Upper lobe of left lung (tissue), 4 donors: Measurements from ENCODE around the gene DKK2.

Source experiments
- CTCF ChIP-seq, 6 experiments: fragments of 450-650 bp in 4 of 6; fragments of 200-600 bp in 2 of 6; sonication (generic) in 2 of 6; IDR thresholded peaks; one replicate each; pipeline ENCODE4 v1.5.1; 2016 to 2019; ENCODE audit warnings: antibody characterized with exemption in 6 of 6
- EP300 ChIP-seq, 4 donors: sonication (generic); formaldehyde crosslinking; IDR thresholded peaks; one replicate each; pipeline ENCODE4 v1.5.1; 2017; ENCODE audit warnings: antibody characterized with exemption in 4 of 4, control low read depth in 2 of 4
- POLR2A ChIP-seq, 4 donors: fragments of 450-650 bp; IDR thresholded peaks; one replicate each; pipeline ENCODE4 v1.5.1; 2016 to 2017; ENCODE audit warnings: antibody characterized with exemption in 4 of 4, mild to moderate bottlenecking in 2 of 4
- POLR2AphosphoS5 ChIP-seq, 2 donors: sonication (generic); formaldehyde crosslinking; IDR thresholded peaks; one replicate each; pipeline ENCODE4 v1.5.1; 2017; ENCODE audit warnings: antibody characterized with exemption in 2 of 2

- TF ChIP-seq CTCF (IDR thresholded peaks at IDR 0.05) (no peak), POLR2AphosphoS5 (IDR thresholded peaks at IDR 0.05) (no peak), POLR2A (IDR thresholded peaks at IDR 0.05) (no peak), EP300 (IDR thresholded peaks at IDR 0.05) (no peak)
Measured at GRCh38 chr4:106987311-106987710, 48.8 kb downstream of the DKK2 start.
